HG03064 (cell line): ENCODE results near the gene RAB25.
"Not testable (repeated sequence)": the region's sequence is repeated elsewhere in the genome, so short reads cannot be mapped to it uniquely, and the experiment has no call there.

Experiments used
- ATAC-seq: cut with Tn5 transposase; IDR thresholded peaks from one replicate; pipeline ENCODE4 v1.9.1; 2021; ENCODE audit warnings: low read depth; ENCODE audit not compliant: unreplicated experiment

The RAB25 gene

DNA sequence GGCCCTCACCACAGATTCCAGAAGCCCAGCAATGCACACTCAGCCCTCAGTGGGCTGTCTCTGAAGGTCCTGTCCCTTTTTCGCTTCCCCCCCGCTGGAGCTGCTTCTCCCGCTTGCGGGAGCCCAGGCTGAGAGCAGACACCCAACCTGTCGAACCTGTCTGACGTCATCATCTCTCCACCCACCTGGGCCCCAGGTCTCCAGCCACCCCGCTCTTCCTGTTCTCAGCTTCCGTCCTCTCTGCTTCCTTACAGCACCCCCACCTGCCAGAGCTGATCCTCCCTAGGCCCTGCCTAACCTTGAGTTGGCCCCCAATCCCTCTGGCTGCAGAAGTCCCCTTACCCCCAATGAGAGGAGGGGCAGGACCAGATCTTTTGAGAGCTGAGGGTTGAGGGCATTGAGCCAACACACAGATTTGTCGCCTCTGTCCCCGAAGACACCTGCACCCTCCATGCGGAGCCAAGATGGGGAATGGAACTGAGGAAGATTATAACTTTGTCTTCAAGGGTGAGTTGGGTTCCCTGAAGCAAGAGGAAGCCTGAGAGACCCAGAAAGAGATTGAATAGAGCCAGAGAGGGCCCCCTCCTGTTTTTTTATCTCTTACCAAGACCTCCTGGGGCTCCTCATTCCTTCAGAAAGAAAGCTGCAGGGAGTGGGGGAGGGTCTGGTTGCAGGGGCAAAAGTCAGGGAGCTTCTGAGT is at the start of gene RAB25:
TSS of gene RAB25 (plus strand) at position 224 of the 700 bp plus-strand sequence. CDS start at position 465, 241 bp downstream.
- no peak for ATAC-seq

- peak; percentile 64 for ATAC-seq
Measured at GRCh38 chr1:156012051-156012817, 48.7 kb upstream of the RAB25 start.

DNA sequence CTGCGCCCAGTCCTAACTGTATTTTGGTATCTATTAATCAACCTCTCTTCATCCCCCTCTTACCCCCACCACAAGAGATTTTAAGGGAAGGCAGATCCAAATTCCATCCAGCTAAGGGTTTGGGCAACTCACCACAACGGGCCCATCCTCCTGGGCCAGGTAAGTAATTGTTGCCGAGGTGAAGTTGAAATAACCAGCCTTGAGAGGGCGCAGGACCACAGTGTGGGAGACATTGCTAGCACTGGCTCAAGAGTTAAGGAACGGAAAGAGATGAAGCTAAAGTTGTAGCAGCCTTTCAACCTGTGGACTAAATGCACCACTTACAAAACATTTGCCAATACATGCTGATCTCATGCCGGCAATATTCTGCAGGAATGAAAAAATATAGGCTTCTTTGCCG is 46.1 kb upstream of the RAB25 start:
- ATAC-seq = no peak

- ATAC-seq = no peak
Measured at GRCh38 chr1:156019946-156020292, 41.0 kb upstream of the RAB25 start.

- peak; percentile 92 for ATAC-seq
Measured at GRCh38 chr1:156020293-156021092, 40.5 kb upstream of the RAB25 start, which contains the start of gene SSR2. TSS of gene SSR2 (minus strand) at chr1:156020951. CDS start at chr1:156020167, 784 bp downstream.

DNA sequence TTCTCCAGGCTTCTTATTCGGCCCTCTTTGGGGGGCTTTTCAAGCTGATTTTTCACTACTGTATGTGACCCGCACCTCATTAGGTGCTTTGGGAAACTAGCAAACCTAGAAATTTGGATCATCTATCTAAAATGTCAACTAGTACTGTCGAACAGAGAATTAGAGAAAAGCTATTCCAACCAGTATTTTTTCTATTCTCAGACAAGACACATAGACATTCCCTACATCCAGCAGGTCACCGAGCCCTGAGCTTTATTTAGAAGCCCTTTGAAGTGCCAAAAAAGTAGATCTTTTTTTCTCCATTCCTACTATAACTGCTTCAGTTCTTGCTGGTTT is 39.9 kb upstream of the RAB25 start:
- no peak for ATAC-seq

DNA sequence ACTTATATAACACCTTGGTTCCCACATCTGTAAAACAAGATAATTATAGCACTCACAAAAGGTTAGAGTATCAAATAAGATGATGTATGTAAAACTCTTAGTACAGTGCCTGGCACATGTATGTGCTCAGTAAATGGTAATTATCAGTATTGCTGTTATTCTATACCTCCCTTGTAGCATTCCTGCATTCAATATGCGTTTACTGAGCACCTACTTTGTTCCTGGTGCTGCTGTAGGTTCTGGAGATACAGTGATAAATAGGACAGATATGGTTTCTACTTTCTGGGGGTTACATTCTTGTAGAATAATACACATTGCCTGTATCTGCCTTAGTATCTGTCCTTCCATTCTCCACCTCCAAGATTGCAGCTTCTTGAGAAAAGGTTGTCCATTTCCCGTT is 39.0 kb upstream of the RAB25 start:
- ATAC-seq = no peak

DNA sequence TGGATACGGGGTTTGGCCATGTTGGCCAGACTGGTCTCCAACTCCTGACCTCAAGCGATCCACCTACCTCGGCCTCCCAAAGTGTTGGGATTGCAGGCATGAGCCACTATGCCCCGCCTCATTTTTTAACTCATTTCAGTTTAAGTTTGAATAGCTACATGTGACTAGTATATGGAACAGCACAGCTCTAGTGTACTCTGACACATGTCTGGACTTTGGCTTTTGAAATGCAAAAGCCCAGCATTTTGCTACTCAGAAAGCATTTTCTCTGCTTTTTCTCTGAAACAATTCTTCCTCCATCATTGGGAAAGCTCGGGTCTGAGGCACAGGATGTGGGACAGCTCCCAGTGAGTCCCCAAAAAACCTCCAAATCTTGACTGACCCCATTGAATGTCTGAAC is 36.2 kb upstream of the RAB25 start:
- no peak for ATAC-seq

- no peak for ATAC-seq
Measured at GRCh38 chr1:156025876-156026275, 35.1 kb upstream of the RAB25 start.

GRCh38 chr1:156026588-156026987 is 34.4 kb upstream of the RAB25 start:
- no peak for ATAC-seq

- ATAC-seq = no peak
Measured at GRCh38 chr1:156033011-156033410, 27.9 kb upstream of the RAB25 start.

GRCh38 chr1:156034991-156035390 is 26.0 kb upstream of the RAB25 start:
- ATAC-seq = not testable (repeated sequence)

DNA sequence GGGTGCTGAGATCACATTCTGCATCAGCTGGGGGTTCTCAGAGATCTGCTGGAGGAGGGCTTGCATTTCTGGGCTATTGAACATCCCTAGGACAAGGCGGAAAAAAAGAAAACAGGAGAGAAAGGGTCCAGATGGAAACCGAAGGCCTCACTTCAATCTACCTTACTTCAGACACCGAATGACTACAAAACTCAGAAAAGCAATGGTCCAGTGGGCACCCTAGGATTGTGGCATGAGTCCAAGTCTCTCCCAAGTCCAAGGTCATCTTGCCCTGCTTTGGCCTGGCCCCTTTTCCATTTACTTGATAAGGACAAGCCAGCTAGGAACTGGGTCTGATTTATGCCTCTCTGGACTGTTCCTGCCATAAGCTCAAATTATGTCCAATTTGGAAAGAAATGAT is 18.1 kb upstream of the RAB25 start:
- ATAC-seq = no peak

DNA sequence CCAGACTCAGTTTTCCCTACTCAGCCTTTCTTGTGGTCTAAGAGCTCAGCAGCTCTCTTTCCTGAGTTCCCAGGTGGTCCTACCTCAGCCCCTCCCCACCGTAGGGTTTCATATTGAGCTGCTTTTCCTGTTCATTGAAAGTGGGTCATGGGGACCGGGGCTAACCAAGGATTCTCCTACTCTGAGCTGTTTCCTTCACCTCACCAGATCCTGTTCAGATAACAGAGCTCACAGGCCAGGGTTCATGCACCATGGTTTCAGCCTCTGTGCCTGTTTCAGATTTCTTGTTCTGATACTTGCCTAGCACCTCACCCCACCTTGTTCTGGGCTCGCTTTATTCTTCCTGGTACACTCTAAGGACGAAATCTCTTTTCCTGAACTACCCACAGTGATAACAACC is 15.9 kb upstream of the RAB25 start:
- no peak for ATAC-seq

GRCh38 chr1:156048663-156049258 is 12.2 kb upstream of the RAB25 start:
- ATAC-seq = no peak

GRCh38 chr1:156050376-156050775 is 10.6 kb upstream of the RAB25 start:
- ATAC-seq = no peak

DNA sequence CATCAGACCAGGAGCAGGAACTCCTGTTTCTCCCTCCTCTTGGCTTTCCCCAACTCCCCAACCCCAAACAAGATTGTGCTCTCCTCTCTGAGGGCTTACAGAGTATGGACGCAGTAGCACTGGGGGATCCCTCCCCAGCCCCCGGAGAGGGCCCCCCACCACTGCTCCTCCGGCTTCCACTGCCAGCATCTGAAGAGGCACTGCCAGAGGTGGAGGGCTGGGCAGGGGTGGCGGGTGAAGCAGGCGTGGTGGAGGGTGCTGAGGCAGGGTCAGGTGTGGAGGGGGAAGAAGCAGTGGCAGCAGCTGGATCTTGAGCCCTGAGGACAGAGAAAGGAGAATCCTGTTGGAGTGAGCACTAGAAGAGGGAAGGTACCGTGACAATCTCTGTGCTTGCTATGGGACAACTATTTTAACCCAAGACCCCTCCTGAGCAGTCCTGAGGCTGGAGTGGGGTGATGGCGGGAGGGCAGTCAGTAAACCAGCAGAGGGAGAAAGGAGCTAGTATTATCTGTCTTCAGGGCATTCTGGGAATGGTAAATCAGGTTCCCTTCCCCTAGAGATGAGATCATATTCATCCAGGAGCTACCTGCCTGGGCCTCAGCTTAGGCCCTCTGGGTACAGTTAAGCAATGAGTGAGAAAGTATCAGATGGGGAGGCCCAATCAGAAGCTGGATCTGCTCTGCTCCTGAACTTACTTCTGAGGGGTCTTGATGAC is 9.8 kb upstream of the RAB25 start:
- no peak for ATAC-seq

- ATAC-seq = no peak
Measured at GRCh38 chr1:156052862-156053767, 7.8 kb upstream of the RAB25 start.

DNA sequence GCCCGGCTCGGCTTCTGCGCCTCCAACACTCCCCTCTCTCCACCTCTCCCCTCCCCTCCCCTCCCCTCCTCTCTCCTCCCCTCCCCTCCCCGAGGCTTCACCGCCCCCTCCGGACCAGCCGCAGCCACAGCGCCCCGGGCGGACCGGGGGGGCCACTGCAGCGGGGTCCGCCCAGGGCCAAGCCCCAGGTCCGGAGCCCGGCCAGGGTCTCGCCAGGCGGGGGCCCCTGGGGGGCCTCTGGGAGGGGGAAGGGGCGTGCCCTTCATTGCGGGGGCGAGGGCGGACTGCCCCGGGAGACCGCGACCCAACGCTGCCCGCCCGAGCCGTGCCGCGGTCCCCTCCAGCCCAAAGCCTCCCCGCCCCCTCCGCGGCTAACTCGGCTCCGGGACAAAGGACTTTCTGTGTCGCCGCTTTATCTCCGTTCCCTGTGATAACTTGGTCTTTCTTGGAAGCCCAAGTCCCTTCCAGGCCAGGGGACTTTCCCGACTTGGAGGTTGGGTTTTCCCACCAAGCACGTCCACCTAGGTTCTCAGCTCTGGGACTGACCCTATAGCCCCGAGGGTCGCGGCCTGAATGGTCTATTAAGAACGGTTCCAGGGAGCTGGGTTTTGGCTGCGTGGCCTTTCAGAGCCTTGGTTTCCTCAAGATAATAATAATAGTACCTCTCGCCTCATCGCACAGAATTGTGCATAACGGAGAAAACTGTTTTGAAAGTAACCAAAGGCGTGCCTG is 7.0 kb upstream of the RAB25 start, which contains the start of gene UBQLN4:
TSS of gene UBQLN4 (minus strand) at position 31 of the 732 bp plus-strand sequence. CDS start 97 bp downstream, outside the sequence.
- ATAC-seq = no peak
